OCI-LY1 (cell line): ENCODE results near the gene P2RX4.

Source experiments
- H2AFZ ChIP-seq: fragments of 200-600 bp; sonication (generic), shearing (Covaris generic); 2 replicates; pipeline ENCODE4 v1.6.0; 2014; ENCODE audit warnings: antibody characterized with exemption, mild to moderate bottlenecking, low read length
- H3F3A ChIP-seq: fragments of 200-600 bp; sonication (generic), shearing (Covaris generic); 2 replicates; pipeline ENCODE4 v1.6.0; 2014; ENCODE audit warnings: mild to moderate bottlenecking, antibody characterized with exemption, low read length, moderate library complexity; ENCODE audit not compliant: insufficient read depth
- H3K27ac ChIP-seq: fragments of 200-600 bp; sonication (generic); 2 replicates; pipeline ENCODE4 v1.5.1; 2014; ENCODE audit warnings: low read length, mixed run types, mild to moderate bottlenecking, low read depth; ENCODE audit not compliant: poor library complexity, severe bottlenecking
- H3K27me3 ChIP-seq: fragments of 200-600 bp; sonication (generic); 2 replicates; pipeline ENCODE4 v1.6.0; 2014; ENCODE audit warnings: antibody characterized with exemption, mild to moderate bottlenecking, low read length, moderate library complexity; ENCODE audit not compliant: insufficient read depth
- H3K36me3 ChIP-seq: fragments of 200-600 bp; sonication (generic); 2 replicates; pipeline ENCODE4 v1.6.1; 2014; ENCODE audit warnings: mild to moderate bottlenecking, antibody characterized with exemption, low read length, moderate library complexity, mixed read lengths; ENCODE audit not compliant: insufficient read depth
- H3K4me1 ChIP-seq: fragments of 200-600 bp; sonication (generic); 2 replicates; pipeline ENCODE4 v1.5.1; 2014; ENCODE audit warnings: mild to moderate bottlenecking, low read length, moderate library complexity; ENCODE audit not compliant: insufficient read depth, severe bottlenecking
- H3K4me2 ChIP-seq: fragments of 200-600 bp; sonication (generic), shearing (Covaris generic); 2 replicates; pipeline ENCODE4 v1.6.1; 2014; ENCODE audit warnings: low read length
- H3K4me3 ChIP-seq: fragments of 200-600 bp; sonication (generic); 2 replicates; pipeline ENCODE4 v1.5.1; 2014; ENCODE audit warnings: low read length, low read depth, mild to moderate bottlenecking, mixed read lengths; ENCODE audit not compliant: poor library complexity, severe bottlenecking
- H3K79me2 ChIP-seq: fragments of 200-600 bp; shearing (Covaris generic); 2 replicates; pipeline ENCODE4 v1.6.1; 2016; ENCODE audit warnings: mixed run types, low read length, mixed read lengths; ENCODE audit not compliant: insufficient read depth
- H3K9ac ChIP-seq: fragments of 200-600 bp; sonication (generic), shearing (Covaris generic); 2 replicates; pipeline ENCODE4 v1.6.1; 2014; ENCODE audit warnings: mild to moderate bottlenecking, low read length, mixed read lengths
- H3K9me2 ChIP-seq: fragments of 200-600 bp; sonication (generic), shearing (Covaris generic); 2 replicates; pipeline ENCODE4 v1.6.1; 2014; ENCODE audit warnings: low read depth, mild to moderate bottlenecking, low read length, mixed read lengths
- H3K9me3 ChIP-seq: fragments of 200-600 bp; shearing (Covaris generic); 2 replicates; pipeline ENCODE4 v1.6.1; 2014; ENCODE audit warnings: low read length, mixed read lengths
- H4K20me1 ChIP-seq: fragments of 200-600 bp; sonication (generic), shearing (Covaris generic); 2 replicates; pipeline ENCODE4 v1.6.0; 2016; ENCODE audit warnings: mild to moderate bottlenecking, low read length; ENCODE audit not compliant: insufficient read depth
- EZH2 ChIP-seq: fragments of 200-600 bp; sonication (generic), shearing (Covaris generic); IDR thresholded peaks from 2 replicates; pipeline ENCODE4 v1.8.0; 2017; ENCODE audit warnings: borderline replicate concordance, mixed run types, mild to moderate bottlenecking, antibody characterized with exemption, low read length, moderate library complexity, mixed read lengths
- TF ChIP-seq, protein P1 (sequence below): fragments of 200-600 bp; sonication (generic), shearing (Covaris generic); IDR thresholded peaks from 2 replicates; pipeline ENCODE4 v1.5.1; 2017; ENCODE audit warnings: mild to moderate bottlenecking, antibody characterized with exemption, low read length, moderate library complexity, mixed read lengths

The P2RX4 gene

DNA sequence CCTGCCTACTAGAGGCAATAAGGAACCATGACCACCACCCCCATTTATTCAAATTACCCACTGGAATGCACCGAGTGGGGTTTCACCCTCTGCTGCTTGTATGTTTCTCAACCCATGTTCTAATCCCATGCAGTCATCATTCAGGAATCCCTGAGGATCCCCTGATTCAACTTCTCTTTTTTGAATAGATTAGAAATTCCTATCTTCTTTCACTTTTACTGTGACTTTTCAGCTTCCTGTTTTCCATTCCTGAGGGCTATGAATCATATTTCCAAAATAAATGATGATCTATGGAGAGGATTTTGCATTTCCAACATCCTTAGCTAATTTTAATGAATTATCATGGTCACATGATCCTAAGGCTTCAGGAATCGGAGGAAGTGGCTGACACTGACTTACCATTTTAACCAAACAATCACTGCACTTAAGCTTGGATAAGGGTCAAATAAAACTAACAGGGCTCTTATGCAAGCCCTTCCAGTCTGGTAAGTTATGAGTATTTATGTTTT is 19.4 kb upstream of the P2RX4 start:
- no peaks in the 10 kb centered on the region for H3K9me3 ChIP-seq
- no peaks in the 10 kb centered on the region for H3F3A ChIP-seq
- no peak overlapping the region for H3K4me3 ChIP-seq
- H3K79me2 ChIP-seq, result no peaks in the 10 kb centered on the region
- H3K9ac ChIP-seq, result no peak overlapping the region
- H3K9me2 ChIP-seq, result no peaks in the 10 kb centered on the region
- H2AFZ ChIP-seq, result no peak overlapping the region
- no peaks in the 10 kb centered on the region for H3K4me1 ChIP-seq
- no peak overlapping the region for H3K27ac ChIP-seq
- H4K20me1 ChIP-seq, result no peaks in the 10 kb centered on the region
- no peaks in the 10 kb centered on the region; the same call in 1 of the 2 replicates for H3K27me3 ChIP-seq
- TF ChIP-seq EZH2, result no peak
- TF ChIP-seq, protein P1, sequence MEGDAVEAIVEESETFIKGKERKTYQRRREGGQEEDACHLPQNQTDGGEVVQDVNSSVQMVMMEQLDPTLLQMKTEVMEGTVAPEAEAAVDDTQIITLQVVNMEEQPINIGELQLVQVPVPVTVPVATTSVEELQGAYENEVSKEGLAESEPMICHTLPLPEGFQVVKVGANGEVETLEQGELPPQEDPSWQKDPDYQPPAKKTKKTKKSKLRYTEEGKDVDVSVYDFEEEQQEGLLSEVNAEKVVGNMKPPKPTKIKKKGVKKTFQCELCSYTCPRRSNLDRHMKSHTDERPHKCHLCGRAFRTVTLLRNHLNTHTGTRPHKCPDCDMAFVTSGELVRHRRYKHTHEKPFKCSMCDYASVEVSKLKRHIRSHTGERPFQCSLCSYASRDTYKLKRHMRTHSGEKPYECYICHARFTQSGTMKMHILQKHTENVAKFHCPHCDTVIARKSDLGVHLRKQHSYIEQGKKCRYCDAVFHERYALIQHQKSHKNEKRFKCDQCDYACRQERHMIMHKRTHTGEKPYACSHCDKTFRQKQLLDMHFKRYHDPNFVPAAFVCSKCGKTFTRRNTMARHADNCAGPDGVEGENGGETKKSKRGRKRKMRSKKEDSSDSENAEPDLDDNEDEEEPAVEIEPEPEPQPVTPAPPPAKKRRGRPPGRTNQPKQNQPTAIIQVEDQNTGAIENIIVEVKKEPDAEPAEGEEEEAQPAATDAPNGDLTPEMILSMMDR, result no peak
- no peak overlapping the region for H3K4me2 ChIP-seq
- H3K36me3 ChIP-seq, result no peaks in the 10 kb centered on the region; the same call in 1 of the 2 replicates

DNA sequence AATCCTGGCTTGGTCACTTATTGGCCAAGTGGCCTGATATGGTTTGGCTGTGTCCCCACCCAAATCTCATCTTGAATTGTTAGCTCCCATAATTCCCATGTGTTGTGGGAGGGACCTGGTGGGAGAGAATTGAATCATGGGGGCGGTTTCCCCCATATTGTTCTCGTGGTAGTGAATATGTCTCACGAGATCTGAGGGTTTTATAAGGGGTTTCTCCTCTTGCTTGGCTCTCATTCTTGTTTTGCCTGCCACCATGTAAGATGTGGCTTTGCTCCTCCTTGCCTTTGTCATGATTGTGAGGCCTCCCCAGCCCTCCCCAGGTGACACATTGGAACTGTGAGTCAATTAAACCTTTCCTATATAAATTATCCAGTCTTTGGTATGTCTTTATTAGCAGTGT is 18.8 kb upstream of the P2RX4 start:
- Histone ChIP-seq H3K36me3 (no peaks in the 10 kb centered on the region; the same call in 1 of the 2 replicates), H4K20me1 (no peaks in the 10 kb centered on the region), H3K27ac (no peak overlapping the region), H3K4me3 (no peak overlapping the region), H3K4me1 (no peaks in the 10 kb centered on the region), H3K4me2 (no peak overlapping the region), H3K27me3 (no peaks in the 10 kb centered on the region; the same call in 1 of the 2 replicates), H3F3A (no peaks in the 10 kb centered on the region), H3K9ac (no peak overlapping the region), H3K9me3 (no peaks in the 10 kb centered on the region), H3K9me2 (no peaks in the 10 kb centered on the region), H3K79me2 (no peaks in the 10 kb centered on the region), H2AFZ (no peak overlapping the region)
- TF ChIP-seq, protein P1, result no peak
- TF ChIP-seq EZH2, result no peak

DNA sequence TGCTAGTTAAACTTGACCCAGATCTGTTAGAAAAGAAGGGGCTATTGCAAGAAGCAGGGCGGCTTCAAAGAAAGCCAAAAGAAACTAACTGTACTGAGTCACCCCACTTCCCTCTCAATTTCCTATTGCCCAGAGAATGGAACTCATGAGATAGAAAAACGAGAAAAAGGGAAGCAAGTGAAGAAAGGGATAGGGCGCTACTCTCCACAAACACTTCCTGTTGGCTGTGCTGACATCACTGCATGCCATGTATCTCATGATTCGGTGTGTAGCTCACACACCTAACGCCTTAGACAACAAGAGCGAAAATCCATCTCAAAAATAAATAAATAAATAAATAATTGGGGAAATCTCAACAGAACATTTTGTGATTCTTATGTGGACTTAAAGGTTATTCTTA is 13.0 kb upstream of the P2RX4 start:
- no peak overlapping the region for H3K4me2 ChIP-seq
- H3F3A ChIP-seq, result no peaks in the 10 kb centered on the region
- H3K9me2 ChIP-seq, result no peaks in the 10 kb centered on the region
- H3K27me3 ChIP-seq, result no peaks in the 10 kb centered on the region
- no peak overlapping the region for H3K4me3 ChIP-seq
- no peak overlapping the region for H3K27ac ChIP-seq
- TF ChIP-seq EZH2, result no peak
- TF ChIP-seq, protein P1, result no peak
- H3K9ac ChIP-seq, result no peak overlapping the region
- no peak overlapping the region for H2AFZ ChIP-seq
- no peaks in the 10 kb centered on the region for H3K36me3 ChIP-seq
- H3K4me1 ChIP-seq, result no peaks in the 10 kb centered on the region
- no peaks in the 10 kb centered on the region for H3K9me3 ChIP-seq
- H4K20me1 ChIP-seq, result no peaks in the 10 kb centered on the region
- H3K79me2 ChIP-seq, result no peaks in the 10 kb centered on the region
